ENCODE results near the gene STEAP3. TPM values are rescaled to one million over a fixed set of nuclear protein-coding genes. Genes with fewer than 3 reads are reported as not detected.

The STEAP3 gene
- total and polyA plus RNA-seq, 2 donors (not counting 1 experiment from before 2014, with no cell fraction given): 13.7 to 28.4 TPM

GRCh38 chr2:119177838-119178190, 45.8 kb upstream of the STEAP3 start:
- H2AFZ ChIP-seq (ENCODE audit: low read length): no peak overlapping the region

GRCh38 chr2:119178776-119179175, 44.9 kb upstream of the STEAP3 start:
- Histone ChIP-seq H3K27ac (ENCODE audit: insufficient read depth, low read length) (no peak overlapping the region), H3K79me2 (ENCODE audit: control insufficient read depth, insufficient read depth, low read length) (no peaks in the 10 kb centered on the region), H3K4me2 (ENCODE audit: extremely low read depth, insufficient read depth, low read length) (no peak overlapping the region), H4K20me1 (ENCODE audit: control insufficient read depth, extremely low read depth, insufficient read depth, low read length) (no peaks in the 10 kb centered on the region), H3K9ac (ENCODE audit: insufficient read depth, low read length) (no peak overlapping the region), H3K36me3 (ENCODE audit: control insufficient read depth, insufficient read depth, low read length) (no peaks in the 10 kb centered on the region), H2AFZ (ENCODE audit: low read length) (no peak overlapping the region), H3K27me3 (ENCODE audit: control insufficient read depth, insufficient read depth, low read length) (no peaks in the 10 kb centered on the region), H3K4me3 (replicated peaks in 1 of 4; ENCODE audit: control extremely low read depth in 1 of 4, insufficient read depth in 1 of 4, low read depth in 3 of 4, low read length in 4 of 4) (no peak overlapping the region), H3K4me1 (ENCODE audit: control insufficient read depth, extremely low read depth, insufficient read depth, low read length) (no peaks in the 10 kb centered on the region), H3K9me3 (ENCODE audit: control insufficient read depth, insufficient read depth, low read depth, low read length) (no peaks in the 10 kb centered on the region)
- no peak for TF ChIP-seq CTCF (conservative IDR thresholded peaks at IDR 0.05 in 1 of 2, IDR thresholded peaks at IDR 0.05 in 1 of 2; ENCODE audit: low read depth in 1 of 2, low read length in 2 of 2)
- TF ChIP-seq EZH2 (IDR thresholded peaks at IDR 0.05; ENCODE audit: low read length, missing control alignments): no peak
- no peak for DNase-seq (ENCODE audit: low read depth in 2 of 2)

More at GRCh38 chr2:119177838-119178190, 45.8 kb upstream of the STEAP3 start:
- no peaks in the 10 kb centered on the region for H3K79me2 ChIP-seq (ENCODE audit: control insufficient read depth, insufficient read depth, low read length)
- no peaks in the 10 kb centered on the region for H4K20me1 ChIP-seq (ENCODE audit: control insufficient read depth, extremely low read depth, insufficient read depth, low read length)
- DNase-seq (ENCODE audit: low read depth in 2 of 2): no peak
- H3K36me3 ChIP-seq (ENCODE audit: control insufficient read depth, insufficient read depth, low read length): no peaks in the 10 kb centered on the region
- TF ChIP-seq CTCF (conservative IDR thresholded peaks at IDR 0.05 in 1 of 2, IDR thresholded peaks at IDR 0.05 in 1 of 2; ENCODE audit: low read depth in 1 of 2, low read length in 2 of 2) (no peak), EZH2 (IDR thresholded peaks at IDR 0.05; ENCODE audit: low read length, missing control alignments) (no peak)
- no peak overlapping the region for H3K4me2 ChIP-seq (ENCODE audit: extremely low read depth, insufficient read depth, low read length)
- H3K9ac ChIP-seq (ENCODE audit: insufficient read depth, low read length): no peak overlapping the region
- H3K4me3 ChIP-seq (replicated peaks in 1 of 4; ENCODE audit: control extremely low read depth in 1 of 4, insufficient read depth in 1 of 4, low read depth in 3 of 4, low read length in 4 of 4): no peak overlapping the region
- H3K4me1 ChIP-seq (ENCODE audit: control insufficient read depth, extremely low read depth, insufficient read depth, low read length): no peaks in the 10 kb centered on the region
- H3K9me3 ChIP-seq (ENCODE audit: control insufficient read depth, insufficient read depth, low read depth, low read length): no peaks in the 10 kb centered on the region
- no peak overlapping the region for H3K27ac ChIP-seq (ENCODE audit: insufficient read depth, low read length)
- H3K27me3 ChIP-seq (ENCODE audit: control insufficient read depth, insufficient read depth, low read length): no peaks in the 10 kb centered on the region

- H3K36me3 ChIP-seq (ENCODE audit: control insufficient read depth, insufficient read depth, low read length): no peaks in the 10 kb centered on the region
- no peaks in the 10 kb centered on the region for H4K20me1 ChIP-seq (ENCODE audit: control insufficient read depth, extremely low read depth, insufficient read depth, low read length)
- no peak overlapping the region for H3K27ac ChIP-seq (ENCODE audit: insufficient read depth, low read length)
- H3K4me1 ChIP-seq (ENCODE audit: control insufficient read depth, extremely low read depth, insufficient read depth, low read length): no peaks in the 10 kb centered on the region
- no peak overlapping the region for H3K9ac ChIP-seq (ENCODE audit: insufficient read depth, low read length)
- no peaks in the 10 kb centered on the region for H3K79me2 ChIP-seq (ENCODE audit: control insufficient read depth, insufficient read depth, low read length)
- no peaks in the 10 kb centered on the region for H3K9me3 ChIP-seq (ENCODE audit: control insufficient read depth, insufficient read depth, low read depth, low read length)
- peak in 1 of 2 donors; percentile 23 for DNase-seq (ENCODE audit: low read depth in 2 of 2)
- H2AFZ ChIP-seq (ENCODE audit: low read length): no peak overlapping the region
- TF ChIP-seq CTCF (conservative IDR thresholded peaks at IDR 0.05 in 1 of 2, IDR thresholded peaks at IDR 0.05 in 1 of 2; ENCODE audit: low read depth in 1 of 2, low read length in 2 of 2) (no peak), EZH2 (IDR thresholded peaks at IDR 0.05; ENCODE audit: low read length, missing control alignments) (no peak)
- H3K4me2 ChIP-seq (ENCODE audit: extremely low read depth, insufficient read depth, low read length): no peak overlapping the region
- no peaks in the 10 kb centered on the region for H3K27me3 ChIP-seq (ENCODE audit: control insufficient read depth, insufficient read depth, low read length)
- no peak overlapping the region for H3K4me3 ChIP-seq (replicated peaks in 1 of 4; ENCODE audit: control extremely low read depth in 1 of 4, insufficient read depth in 1 of 4, low read depth in 3 of 4, low read length in 4 of 4)
Observed at GRCh38 chr2:119179202-119179601, 44.4 kb upstream of the STEAP3 start.

Measured in fibroblast of lung (primary cell).